Suprapubic skin (tissue), 4 donors: ENCODE data around the gene IVD. TPM values are rescaled to one million over a fixed set of nuclear protein-coding genes. Genes with fewer than 3 reads are reported as not detected.

Experiments used
- DNase-seq, 2 donors: peaks; one replicate each; pipeline ENCODE4 v3.0.0-alpha.2; 2019; ENCODE audit warnings: low spot score in 2 of 2
- H3K27ac ChIP-seq: fragments of 200-600 bp; sonication (generic); one replicate; pipeline ENCODE4 v1.5.1; 2019
- H3K27me3 ChIP-seq: fragments of 200-600 bp; sonication (generic); one replicate; pipeline ENCODE4 v1.5.1; 2019
- H3K36me3 ChIP-seq: fragments of 200-600 bp; sonication (generic); one replicate; pipeline ENCODE4 v1.5.1; 2019
- H3K4me1 ChIP-seq: fragments of 200-600 bp; sonication (generic); one replicate; pipeline ENCODE4 v1.5.1; 2019
- H3K4me3 ChIP-seq: fragments of 200-600 bp; sonication (generic); one replicate; pipeline ENCODE4 v1.5.1; 2019; ENCODE audit warnings: mild to moderate bottlenecking
- H3K9me3 ChIP-seq: fragments of 200-600 bp; sonication (generic); one replicate; pipeline ENCODE4 v1.5.1; 2019
- EP300 ChIP-seq: sonication (generic); formaldehyde crosslinking; IDR thresholded peaks from one replicate; pipeline ENCODE4 v1.6.1; 2017; ENCODE audit warnings: antibody characterized with exemption
- POLR2A ChIP-seq, 2 donors: fragments of 450-650 bp; IDR thresholded peaks; one replicate each; pipeline ENCODE4 v1.6.1; 2017; ENCODE audit warnings: antibody characterized with exemption in 2 of 2, mild to moderate bottlenecking in 2 of 2, moderate library complexity in 2 of 2
- POLR2AphosphoS5 ChIP-seq, 3 donors: sonication (generic); formaldehyde crosslinking; IDR thresholded peaks; one replicate each; pipeline ENCODE4 v1.6.1; 2017; ENCODE audit warnings: antibody characterized with exemption in 3 of 3
- WGBS: methylation state at CpG from one replicate; pipeline ENCODE4 v1.1.5; 2018; 5-methylcytosine and 5-hydroxymethylcytosine counted together
- total RNA-seq, 4 donors: library from RNA; depleted of rRNA; stranded (reverse); fragments of >200 nt; gene quantifications; one replicate each; pipeline ENCODE4 v1.1.0, GENCODE V29; 2016
- TF ChIP-seq, protein P1 (sequence below), 2 donors: fragments of 200-600 bp in 1 of 2; fragments of 450-650 bp in 1 of 2; sonication (generic) in 1 of 2; IDR thresholded peaks; one replicate each; pipeline ENCODE4 v1.5.1; 2016 to 2019; ENCODE audit warnings: antibody characterized with exemption in 2 of 2, mild to moderate bottlenecking in 1 of 2, moderate library complexity in 1 of 2

The IVD gene
- total RNA-seq, 4 donors from 2014 or later = 7.7 to 18.3 (median 13.3) TPM

GRCh38 chr15:40414816-40415215, 9.2 kb downstream of the IVD start:
- Histone ChIP-seq H3K4me1 (no peaks in the 10 kb centered on the region), H3K27me3 (no peaks in the 10 kb centered on the region), H3K4me3 (no peak overlapping the region), H3K27ac (no peak overlapping the region), H3K9me3 (no peaks in the 10 kb centered on the region), H3K36me3 (peaks cover 63% of the 10 kb centered on the region)
- TF ChIP-seq, protein P1, sequence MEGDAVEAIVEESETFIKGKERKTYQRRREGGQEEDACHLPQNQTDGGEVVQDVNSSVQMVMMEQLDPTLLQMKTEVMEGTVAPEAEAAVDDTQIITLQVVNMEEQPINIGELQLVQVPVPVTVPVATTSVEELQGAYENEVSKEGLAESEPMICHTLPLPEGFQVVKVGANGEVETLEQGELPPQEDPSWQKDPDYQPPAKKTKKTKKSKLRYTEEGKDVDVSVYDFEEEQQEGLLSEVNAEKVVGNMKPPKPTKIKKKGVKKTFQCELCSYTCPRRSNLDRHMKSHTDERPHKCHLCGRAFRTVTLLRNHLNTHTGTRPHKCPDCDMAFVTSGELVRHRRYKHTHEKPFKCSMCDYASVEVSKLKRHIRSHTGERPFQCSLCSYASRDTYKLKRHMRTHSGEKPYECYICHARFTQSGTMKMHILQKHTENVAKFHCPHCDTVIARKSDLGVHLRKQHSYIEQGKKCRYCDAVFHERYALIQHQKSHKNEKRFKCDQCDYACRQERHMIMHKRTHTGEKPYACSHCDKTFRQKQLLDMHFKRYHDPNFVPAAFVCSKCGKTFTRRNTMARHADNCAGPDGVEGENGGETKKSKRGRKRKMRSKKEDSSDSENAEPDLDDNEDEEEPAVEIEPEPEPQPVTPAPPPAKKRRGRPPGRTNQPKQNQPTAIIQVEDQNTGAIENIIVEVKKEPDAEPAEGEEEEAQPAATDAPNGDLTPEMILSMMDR (IDR thresholded peaks at IDR 0.05) = no peak
- TF ChIP-seq EP300 (no peak), POLR2A (IDR thresholded peaks at IDR 0.05) (no peak), POLR2AphosphoS5 (IDR thresholded peaks at IDR 0.05) (no peak)
- 97% methylated on average over 5 of the region's 7 CpGs for WGBS
- peak in 1 of 2 donors; percentile 50 for DNase-seq

- WGBS = 80% methylated on average over 10 of the region's 10 CpGs
- peak in 1 of 2 donors; percentile 48 for DNase-seq
- H3K4me3 ChIP-seq = no peak overlapping the region
- H3K36me3 ChIP-seq = peaks cover 63% of the 10 kb centered on the region
- H3K4me1 ChIP-seq = peaks cover under 1% of the 10 kb centered on the region
- H3K27ac ChIP-seq = no peak overlapping the region
- no peaks in the 10 kb centered on the region for H3K9me3 ChIP-seq
- no peaks in the 10 kb centered on the region for H3K27me3 ChIP-seq
- TF ChIP-seq, protein P1 (IDR thresholded peaks at IDR 0.05) = no peak
- no peak for TF ChIP-seq POLR2AphosphoS5 (IDR thresholded peaks at IDR 0.05)
- no peak for TF ChIP-seq POLR2A (IDR thresholded peaks at IDR 0.05)
- TF ChIP-seq EP300 = no peak
Measured at GRCh38 chr15:40415226-40415625, 9.6 kb downstream of the IVD start.

- peaks cover 9% of the 10 kb centered on the region for H3K4me1 ChIP-seq
- 92% methylated on average over 6 of the region's 14 CpGs for WGBS
- TF ChIP-seq, protein P1 (IDR thresholded peaks at IDR 0.05) = no peak
- TF ChIP-seq POLR2A (IDR thresholded peaks at IDR 0.05) = no peak
- TF ChIP-seq EP300 = no peak
- TF ChIP-seq POLR2AphosphoS5 (IDR thresholded peaks at IDR 0.05) = no peak
- DNase-seq = peak in 1 of 2 donors; percentile 45
- no peak overlapping the region for H3K27ac ChIP-seq
- H3K27me3 ChIP-seq = no peaks in the 10 kb centered on the region
- peaks cover 55% of the 10 kb centered on the region for H3K36me3 ChIP-seq
- H3K4me3 ChIP-seq = no peak overlapping the region
- no peaks in the 10 kb centered on the region for H3K9me3 ChIP-seq
Measured at GRCh38 chr15:40416056-40416455, 10.5 kb downstream of the IVD start.

GRCh38 chr15:40418126-40418525, 12.5 kb downstream of the IVD start:
- Histone ChIP-seq H3K9me3 (no peaks in the 10 kb centered on the region), H3K4me3 (no peak overlapping the region), H3K27me3 (no peaks in the 10 kb centered on the region), H3K36me3 (peaks cover 42% of the 10 kb centered on the region), H3K4me1 (peaks cover 19% of the 10 kb centered on the region), H3K27ac (no peak overlapping the region)
- no peak for TF ChIP-seq POLR2A (IDR thresholded peaks at IDR 0.05)
- TF ChIP-seq, protein P1 (IDR thresholded peaks at IDR 0.05) = no peak
- TF ChIP-seq EP300 = no peak
- TF ChIP-seq POLR2AphosphoS5 (IDR thresholded peaks at IDR 0.05) = no peak
- no peak for DNase-seq
- WGBS = 96% methylated on average over 7 of the region's 10 CpGs

- Histone ChIP-seq H3K27me3 (no peaks in the 10 kb centered on the region), H3K4me3 (no peak overlapping the region), H3K9me3 (no peaks in the 10 kb centered on the region), H3K36me3 (peaks cover 23% of the 10 kb centered on the region), H3K27ac (peak overlapping the region; percentile 39), H3K4me1 (peaks cover 19% of the 10 kb centered on the region)
- WGBS = 69% methylated on average over 10 of the region's 11 CpGs
- DNase-seq = no peak
- no peak for TF ChIP-seq POLR2A (IDR thresholded peaks at IDR 0.05)
- TF ChIP-seq EP300 = no peak
- no peak for TF ChIP-seq POLR2AphosphoS5 (IDR thresholded peaks at IDR 0.05)
- TF ChIP-seq, protein P1 (IDR thresholded peaks at IDR 0.05) = no peak
Measured at GRCh38 chr15:40420071-40420713, 14.6 kb downstream of the IVD start.
